ENCODE data around the gene KIF15. TPM values are rescaled to one million over a fixed set of nuclear protein-coding genes. Genes with fewer than 3 reads are reported as not detected.

The KIF15 gene
- total RNA-seq (2014; rRNA removed; shearing (Covaris generic)) = 3.3 and 3.9 TPM in 2 replicates
- polyA plus RNA-seq (2016; fragmentation: Nextera tagmentation; extraction: Ambion mirVana) = 2.9 and 3.3 TPM in 2 replicates

GRCh38 chr3:44761424-44762169, at the start of gene KIF15, which contains the start of gene KIAA1143:
Gene KIF15 (plus strand): TSS chr3:44761794. CDS start chr3:44761866, 72 bp downstream.
Gene KIAA1143 (minus strand): TSS chr3:44761619. CDS start chr3:44761602, 17 bp downstream.
- peaks cover 10% of the 10 kb centered on the region; the same call in 1 of the 2 replicates for H3F3A ChIP-seq (ENCODE audit: insufficient read depth)
- peak within 1 kb of the TSS; percentile 58 for H3K27ac ChIP-seq
- no peaks in the 10 kb centered on the region for H3K27me3 ChIP-seq (replicated peaks; ENCODE audit: insufficient read depth)
- 4 to 5% methylated on average over 60 to 62 of the region's 64 CpGs for whole genome bisulfite sequencing, 2 experiments (ENCODE audit: low coverage in 1 of 2, low lambda C conversion rate in 2 of 2, missing lambda C conversion rate in 2 of 2)
- peak within 1 kb of the TSS; percentile 94 for H3K4me2 ChIP-seq (ENCODE audit: unreplicated experiment)
- H2AFZ ChIP-seq = peak within 1 kb of the TSS; percentile 98
- H3K4me3 ChIP-seq = peak within 1 kb of the TSS; percentile 99
- no peaks in the 10 kb centered on the region for H3K9me2 ChIP-seq (ENCODE audit: insufficient read depth)
- H4K20me1 ChIP-seq (ENCODE audit: insufficient read depth) = no peaks in the 10 kb centered on the region
- in situ Hi-C loops (cut with MboI) = no loop called here
- no peaks in the 10 kb centered on the region for H3K9me3 ChIP-seq (ENCODE audit: low read depth)
- no peaks in the 10 kb centered on the region; the same call in none of the 2 replicates for H3K4me1 ChIP-seq (ENCODE audit: insufficient read depth)
- peaks cover 5% of the 10 kb centered on the region; the same call in 1 of the 2 replicates for H3K36me3 ChIP-seq (ENCODE audit: low read depth)
- DNase-seq = peak; percentile 97
- H3K9ac ChIP-seq = peak within 1 kb of the TSS; percentile 92
- TF ChIP-seq EZH2 (IDR thresholded peaks at IDR 0.05; ENCODE audit: insufficient read depth, poor library complexity, severe bottlenecking) (no peak), EZH2phosphoT487 (IDR thresholded peaks at IDR 0.05; ENCODE audit: insufficient read depth, low read depth) (no peak)
- peaks cover 89% of the 10 kb centered on the region for H3K79me2 ChIP-seq (ENCODE audit: insufficient read depth)

DNA sequence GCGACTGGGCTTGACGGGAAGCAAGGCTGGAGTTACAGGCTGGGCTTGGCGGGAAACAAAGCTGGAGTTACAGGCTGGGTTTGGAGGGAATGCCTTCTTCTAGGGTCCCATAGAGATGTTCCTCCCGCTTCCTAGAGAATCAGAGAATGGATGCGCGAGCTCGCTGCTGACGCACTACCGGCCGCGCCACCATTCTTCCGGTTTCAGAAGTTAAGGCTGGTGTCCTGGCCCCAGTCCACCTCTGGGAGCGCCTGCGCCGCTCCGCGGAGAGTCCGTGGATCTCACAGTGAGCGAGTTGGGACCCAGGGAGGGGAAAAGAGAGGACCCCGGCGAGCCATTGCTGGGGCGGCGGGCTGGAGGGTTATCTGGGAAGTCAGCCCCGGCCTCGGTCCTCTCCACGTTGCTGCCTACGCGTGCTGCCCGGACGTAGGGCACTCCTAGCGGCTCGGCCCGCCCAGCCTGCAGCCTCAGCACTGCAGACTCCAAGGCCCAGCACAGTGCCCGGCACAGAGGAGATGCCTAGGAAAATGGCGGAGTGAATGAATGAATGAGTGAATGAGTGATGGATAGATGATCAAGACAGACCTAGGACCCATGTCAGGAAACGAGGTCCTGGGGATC, 49.0 kb upstream of the KIF15 start, which contains the start of gene ZNF502:
ZNF502 (plus strand) TSS at position 206 of the 621 bp plus-strand sequence. CDS start 7,602 bp downstream, outside the sequence.
- H3K27ac ChIP-seq = peak within 1 kb of the TSS; percentile 60

GRCh38 chr3:44721231-44722102, 40.1 kb upstream of the KIF15 start:
- peak; percentile 26 for DNase-seq
- no peak overlapping the region for H3K27ac ChIP-seq
- 88% methylated on average over 10 of the region's 10 CpGs for whole genome bisulfite sequencing, 2 experiments (ENCODE audit: low coverage in 1 of 2, low lambda C conversion rate in 2 of 2, missing lambda C conversion rate in 2 of 2)
- no peak overlapping the region for H3K9ac ChIP-seq
- no peaks in the 10 kb centered on the region for H3K4me1 ChIP-seq (ENCODE audit: insufficient read depth)
- H3K4me2 ChIP-seq (ENCODE audit: unreplicated experiment) = no peak overlapping the region
- no peak overlapping the region for H2AFZ ChIP-seq
- TF ChIP-seq EZH2phosphoT487 (IDR thresholded peaks at IDR 0.05; ENCODE audit: insufficient read depth, low read depth) (no peak), EZH2 (IDR thresholded peaks at IDR 0.05; ENCODE audit: insufficient read depth, poor library complexity, severe bottlenecking) (no peak)
- no peaks in the 10 kb centered on the region for H3K27me3 ChIP-seq (replicated peaks; ENCODE audit: insufficient read depth)
- H3K79me2 ChIP-seq (ENCODE audit: insufficient read depth) = peaks cover 15% of the 10 kb centered on the region; the same call in 1 of the 2 replicates
- H3K9me2 ChIP-seq (ENCODE audit: insufficient read depth) = no peaks in the 10 kb centered on the region
- peaks cover 66% of the 10 kb centered on the region for H3K36me3 ChIP-seq (ENCODE audit: low read depth)
- peaks cover 17% of the 10 kb centered on the region for H3F3A ChIP-seq (ENCODE audit: insufficient read depth)
- H4K20me1 ChIP-seq (ENCODE audit: insufficient read depth) = no peaks in the 10 kb centered on the region
- H3K4me3 ChIP-seq = no peak overlapping the region
- peaks cover 26% of the 10 kb centered on the region for H3K9me3 ChIP-seq (ENCODE audit: low read depth)
- in situ Hi-C loops (cut with MboI) = no loop called here

More for the DNA sequence above, 49.0 kb upstream of the KIF15 start, which contains the start of gene ZNF502:
- H3K9me3 ChIP-seq (ENCODE audit: low read depth) = no peaks in the 10 kb centered on the region
- no peaks in the 10 kb centered on the region for H3K9me2 ChIP-seq (ENCODE audit: insufficient read depth)
- in situ Hi-C loops (cut with MboI) = no loop called here
- H3K36me3 ChIP-seq (ENCODE audit: low read depth) = peaks cover 28% of the 10 kb centered on the region; the same call in 1 of the 2 replicates
- H3K27me3 ChIP-seq (replicated peaks; ENCODE audit: insufficient read depth) = no peaks in the 10 kb centered on the region
- peak within 1 kb of the TSS; percentile 92 for H3K4me2 ChIP-seq (ENCODE audit: unreplicated experiment)
- TF ChIP-seq EZH2phosphoT487 (IDR thresholded peaks at IDR 0.05; ENCODE audit: insufficient read depth, low read depth) (no peak), EZH2 (IDR thresholded peaks at IDR 0.05; ENCODE audit: insufficient read depth, poor library complexity, severe bottlenecking) (no peak)
- H4K20me1 ChIP-seq (ENCODE audit: insufficient read depth) = no peaks in the 10 kb centered on the region
- WGBS, 2 experiments (ENCODE audit: low coverage in 1 of 2, low lambda C conversion rate in 2 of 2, missing lambda C conversion rate in 2 of 2) = 1 to 2% methylated on average over 36 of the region's 36 CpGs
- H2AFZ ChIP-seq = peak within 1 kb of the TSS; percentile 100
- no peaks in the 10 kb centered on the region for H3F3A ChIP-seq (ENCODE audit: insufficient read depth)
- H3K79me2 ChIP-seq (ENCODE audit: insufficient read depth) = peaks cover 23% of the 10 kb centered on the region
- H3K9ac ChIP-seq = peak within 1 kb of the TSS; percentile 84
- peak; percentile 94 for DNase-seq
- no peaks in the 10 kb centered on the region for H3K4me1 ChIP-seq (ENCODE audit: insufficient read depth)
- peak within 1 kb of the TSS; percentile 93 for H3K4me3 ChIP-seq

GRCh38 chr3:44722103-44722401, 39.5 kb upstream of the KIF15 start:
- no peaks in the 10 kb centered on the region for H3K27me3 ChIP-seq (replicated peaks; ENCODE audit: insufficient read depth)
- H3K9me2 ChIP-seq (ENCODE audit: insufficient read depth) = no peaks in the 10 kb centered on the region
- H3K27ac ChIP-seq = no peak overlapping the region
- no peak overlapping the region for H3K4me3 ChIP-seq
- TF ChIP-seq EZH2 (IDR thresholded peaks at IDR 0.05; ENCODE audit: insufficient read depth, poor library complexity, severe bottlenecking) (no peak), EZH2phosphoT487 (IDR thresholded peaks at IDR 0.05; ENCODE audit: insufficient read depth, low read depth) (no peak)
- no peak overlapping the region for H2AFZ ChIP-seq
- H4K20me1 ChIP-seq (ENCODE audit: insufficient read depth) = no peaks in the 10 kb centered on the region
- no peak overlapping the region for H3K9ac ChIP-seq
- H3K79me2 ChIP-seq (ENCODE audit: insufficient read depth) = peaks cover 15% of the 10 kb centered on the region; the same call in 1 of the 2 replicates
- 90 to 95% methylated on average over 1 of the region's 1 CpG for WGBS, 2 experiments (ENCODE audit: low coverage in 1 of 2, low lambda C conversion rate in 2 of 2, missing lambda C conversion rate in 2 of 2)
- peaks cover 60% of the 10 kb centered on the region for H3K36me3 ChIP-seq (ENCODE audit: low read depth)
- no peak overlapping the region for H3K4me2 ChIP-seq (ENCODE audit: unreplicated experiment)
- peak; percentile 2 for DNase-seq
- H3K9me3 ChIP-seq (ENCODE audit: low read depth) = peaks cover 26% of the 10 kb centered on the region
- no peaks in the 10 kb centered on the region for H3K4me1 ChIP-seq (ENCODE audit: insufficient read depth)
- peaks cover 17% of the 10 kb centered on the region for H3F3A ChIP-seq (ENCODE audit: insufficient read depth)
- in situ Hi-C loops (cut with MboI) = no loop called here

Measured in GM23248 (cell line).